Suppressor macrophage treated with lipopolysaccharide for 4 hours (primary cell): ENCODE results near the gene NUSAP1.
"Not testable (repeated sequence)": the region's sequence is repeated elsewhere in the genome, so short reads cannot be mapped to it uniquely, and the experiment has no call there.

Source experiments
- DNase-seq: peaks from one replicate; pipeline ENCODE4 v3.0.0-alpha.2; 2020

Gene NUSAP1

DNA sequence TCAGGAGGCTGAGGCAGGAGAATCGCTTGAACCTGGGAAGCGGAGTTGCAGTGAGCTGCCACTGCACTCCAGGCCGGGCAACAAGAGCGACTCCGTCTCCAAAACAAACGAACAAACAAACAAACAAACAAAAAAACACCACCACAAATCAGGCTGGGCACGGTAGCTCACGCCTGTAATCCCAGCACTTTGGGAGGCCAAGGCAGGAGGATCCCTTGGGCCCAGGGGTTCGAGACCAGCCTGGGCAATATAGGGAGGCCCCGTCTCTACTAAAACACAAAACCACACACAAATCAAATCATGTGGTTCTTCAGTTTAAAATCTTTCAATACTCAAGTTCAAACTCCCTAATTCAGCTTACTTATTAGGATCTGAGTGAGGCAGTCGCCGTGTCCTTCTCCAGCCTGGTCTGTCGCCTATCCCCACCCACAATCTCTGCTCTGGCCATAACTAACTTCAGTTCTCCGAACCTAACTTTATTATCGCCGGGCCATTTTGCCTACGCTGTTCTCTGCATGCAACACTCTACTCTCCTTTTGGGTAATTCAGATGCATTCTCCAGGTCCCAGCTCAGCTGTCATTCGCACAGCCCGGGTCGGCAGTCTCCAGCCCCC lies 83.6 kb downstream of the NUSAP1 start:
- no peak for DNase-seq

DNA sequence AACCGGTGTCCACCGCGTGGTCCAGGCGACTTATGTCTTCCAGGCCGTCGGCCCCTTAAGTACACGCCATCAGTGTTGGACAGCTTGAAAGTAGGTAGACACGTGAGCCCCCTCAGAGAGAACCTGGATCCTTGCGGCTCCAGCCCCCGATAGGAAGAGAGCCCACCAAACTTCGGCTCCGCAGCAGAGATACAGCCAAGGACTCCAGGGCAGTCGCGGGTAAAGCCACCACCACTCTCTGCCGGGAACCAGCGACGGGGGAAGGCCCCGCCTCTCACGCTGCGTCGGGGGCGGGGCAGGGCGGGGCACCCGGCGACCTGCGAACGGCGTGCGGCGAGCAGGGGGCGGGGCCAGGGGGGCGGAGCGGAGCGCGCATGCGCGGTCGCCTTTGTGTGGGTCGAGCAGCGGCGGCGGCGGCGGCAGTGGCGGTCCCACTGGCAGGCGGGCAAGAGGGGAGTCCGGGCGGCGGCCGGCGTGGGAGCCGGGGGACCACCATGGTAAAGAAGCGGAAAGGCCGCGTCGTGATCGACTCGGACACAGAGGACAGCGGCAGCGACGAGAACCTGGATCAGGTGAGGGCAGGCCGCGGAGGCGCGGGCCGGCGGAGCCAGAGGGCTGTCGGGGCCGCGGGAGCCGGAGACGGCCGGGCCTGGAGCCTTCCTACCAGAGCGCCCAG lies 84.2 kb downstream of the NUSAP1 start, which contains the start of gene RTF1:
Gene RTF1 (plus strand): TSS at position 354 of the 676 bp plus-strand sequence. CDS start 21 bp downstream, at position 375.
- peak; percentile 98 for DNase-seq

DNA sequence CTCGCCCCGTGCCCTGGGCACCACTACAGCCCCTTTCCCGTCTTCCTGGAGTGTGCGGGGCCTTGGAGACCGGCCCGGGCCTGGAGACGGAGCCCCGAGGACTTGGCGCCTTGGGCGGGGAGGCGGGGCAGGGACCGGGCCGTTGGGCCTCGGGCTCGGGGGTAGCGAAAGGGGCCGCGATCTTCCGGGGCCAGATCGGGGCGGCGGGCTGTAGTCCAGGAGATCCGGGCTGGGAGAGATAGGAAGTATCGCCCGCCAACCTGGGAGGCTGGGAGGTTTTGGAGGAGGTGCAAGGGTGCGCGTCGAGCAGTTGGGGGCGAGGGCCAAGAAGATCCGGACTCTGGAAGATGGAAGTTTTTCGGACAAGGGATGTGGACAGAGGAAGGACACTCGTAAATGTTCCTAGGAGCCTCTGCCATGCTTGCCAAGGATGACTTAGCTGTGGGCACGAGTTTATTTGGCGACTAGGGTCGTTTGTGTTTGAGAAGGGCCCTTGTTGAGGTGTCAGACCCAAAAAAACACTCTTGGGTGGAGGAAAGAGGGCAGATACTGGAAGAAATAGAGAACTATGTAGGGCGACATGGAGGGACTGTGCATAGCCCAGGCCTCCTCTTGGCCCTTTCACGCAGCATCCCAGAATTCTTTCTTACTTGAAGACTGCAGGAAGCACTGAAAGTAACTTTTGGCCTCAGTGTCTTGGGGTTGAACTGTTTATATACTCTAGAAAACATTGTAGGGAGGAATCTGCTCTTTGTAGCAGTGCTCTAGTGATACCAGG lies 84.9 kb downstream of the NUSAP1 start:
- peak; percentile 58 for DNase-seq

DNA sequence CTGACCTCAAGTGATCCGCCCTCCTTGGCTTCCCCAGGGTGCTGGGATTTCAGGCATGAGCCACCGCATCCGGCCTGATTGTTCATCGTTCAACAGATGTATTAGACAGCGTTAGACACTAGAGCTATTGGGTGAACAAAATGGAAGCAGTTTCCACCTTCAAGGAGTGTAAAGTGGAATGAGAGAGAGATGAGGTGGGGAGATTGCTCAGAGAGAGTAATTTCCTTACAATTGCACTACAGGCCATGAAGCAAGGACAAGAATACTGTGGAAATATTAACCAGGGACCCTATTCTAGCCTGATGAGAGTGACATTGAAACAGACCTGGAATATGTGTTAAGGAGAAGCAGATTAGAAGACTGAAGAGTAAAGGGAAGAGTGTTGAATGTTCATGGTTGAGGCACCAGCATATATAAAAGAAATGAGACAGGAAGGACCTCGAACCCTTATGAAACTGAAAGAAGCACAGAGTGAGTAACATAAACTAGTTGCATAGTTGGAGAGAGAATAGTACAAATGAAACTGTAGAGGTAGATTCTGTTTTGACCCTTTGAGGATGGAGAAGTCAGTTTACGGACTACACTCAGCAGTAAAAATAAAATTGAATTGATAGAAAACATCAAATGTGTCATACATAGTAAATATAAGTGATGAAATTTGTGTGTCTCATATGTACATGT lies 91.4 kb downstream of the NUSAP1 start:
- DNase-seq, result peak; percentile 49

DNA sequence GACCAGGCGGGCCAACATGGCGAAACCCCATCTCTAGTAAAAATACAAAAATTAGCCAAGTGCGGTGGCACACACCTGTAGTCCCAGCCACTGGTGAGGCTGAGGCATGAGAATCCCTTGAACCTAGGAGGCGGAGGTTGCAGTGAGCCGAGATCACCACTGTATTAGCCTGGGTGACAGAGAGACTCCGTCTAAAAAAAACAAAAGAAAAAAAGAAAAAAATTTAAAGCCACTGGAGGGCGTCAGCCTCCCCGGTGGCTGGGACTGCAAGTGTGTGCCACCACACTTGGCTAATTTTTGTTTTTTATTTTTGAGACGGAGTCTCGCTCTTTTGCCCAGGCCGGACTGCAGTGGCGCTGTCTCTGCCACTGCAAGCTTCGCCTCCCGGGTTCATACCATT lies 92.1 kb downstream of the NUSAP1 start:
- no peak for DNase-seq

DNA sequence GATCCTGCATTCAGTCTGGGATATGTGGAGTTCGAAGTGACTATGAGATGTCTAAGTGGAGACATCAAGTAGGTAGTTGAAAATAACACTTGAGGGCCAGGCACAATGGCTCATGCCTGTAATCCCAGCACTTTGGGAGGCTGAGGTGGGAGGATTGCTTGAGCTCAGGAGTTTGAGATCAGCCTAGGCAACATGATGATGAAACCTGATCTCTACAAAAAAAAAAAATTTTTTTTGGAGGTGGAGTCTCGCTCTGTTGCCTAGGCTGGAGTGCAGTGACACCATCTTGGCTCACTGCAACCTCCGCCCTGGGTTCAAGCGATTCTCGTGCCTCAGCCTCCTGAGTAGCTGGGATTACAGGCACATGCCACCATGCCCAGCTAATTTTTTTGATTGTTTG lies 93.2 kb downstream of the NUSAP1 start:
- DNase-seq, result not testable (repeated sequence)

DNA sequence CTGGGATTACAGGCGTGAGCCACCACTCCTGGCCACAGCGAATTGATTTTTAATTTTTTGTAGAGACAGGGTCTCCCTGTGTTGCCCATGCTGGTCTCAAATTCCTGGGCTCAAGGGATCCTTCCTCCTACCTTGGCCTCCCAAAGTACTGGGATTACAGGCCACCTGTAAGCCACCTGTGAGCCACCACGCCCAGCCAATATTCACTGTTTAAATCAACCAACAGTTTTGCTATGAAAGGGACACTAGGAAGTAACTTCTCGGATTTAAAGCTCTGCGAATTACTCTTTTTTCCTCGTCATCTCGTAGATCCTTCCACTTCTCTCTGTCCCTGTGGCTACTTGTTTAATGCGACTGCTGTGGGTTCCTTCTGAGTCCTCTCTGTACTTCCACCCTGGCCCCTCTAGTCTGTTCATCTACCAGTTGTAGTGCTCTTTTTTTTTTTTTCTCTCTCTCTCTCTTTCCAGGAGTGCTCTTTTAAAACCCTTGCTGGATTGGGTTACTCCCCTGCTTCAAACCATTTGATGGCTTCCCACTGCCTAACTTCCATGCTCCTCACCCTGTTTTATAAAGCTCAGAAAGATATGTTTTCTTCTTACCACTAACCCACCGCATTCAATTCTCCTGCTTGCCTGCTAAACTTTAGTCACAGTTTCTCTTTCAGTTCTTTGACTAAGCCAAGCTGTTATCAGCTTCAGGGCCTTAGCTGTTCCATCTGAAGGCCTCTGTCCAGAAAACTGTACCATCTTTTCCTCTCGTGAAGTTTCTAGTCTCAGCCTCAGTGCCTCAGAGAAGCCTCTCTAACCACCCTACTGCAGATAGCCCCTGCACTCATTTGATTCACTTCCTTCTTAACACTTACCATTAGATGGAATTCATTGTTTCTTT lies 96.6 kb downstream of the NUSAP1 start:
- no peak for DNase-seq
